ENCODE measurements around the gene TXLNB.

DNA sequence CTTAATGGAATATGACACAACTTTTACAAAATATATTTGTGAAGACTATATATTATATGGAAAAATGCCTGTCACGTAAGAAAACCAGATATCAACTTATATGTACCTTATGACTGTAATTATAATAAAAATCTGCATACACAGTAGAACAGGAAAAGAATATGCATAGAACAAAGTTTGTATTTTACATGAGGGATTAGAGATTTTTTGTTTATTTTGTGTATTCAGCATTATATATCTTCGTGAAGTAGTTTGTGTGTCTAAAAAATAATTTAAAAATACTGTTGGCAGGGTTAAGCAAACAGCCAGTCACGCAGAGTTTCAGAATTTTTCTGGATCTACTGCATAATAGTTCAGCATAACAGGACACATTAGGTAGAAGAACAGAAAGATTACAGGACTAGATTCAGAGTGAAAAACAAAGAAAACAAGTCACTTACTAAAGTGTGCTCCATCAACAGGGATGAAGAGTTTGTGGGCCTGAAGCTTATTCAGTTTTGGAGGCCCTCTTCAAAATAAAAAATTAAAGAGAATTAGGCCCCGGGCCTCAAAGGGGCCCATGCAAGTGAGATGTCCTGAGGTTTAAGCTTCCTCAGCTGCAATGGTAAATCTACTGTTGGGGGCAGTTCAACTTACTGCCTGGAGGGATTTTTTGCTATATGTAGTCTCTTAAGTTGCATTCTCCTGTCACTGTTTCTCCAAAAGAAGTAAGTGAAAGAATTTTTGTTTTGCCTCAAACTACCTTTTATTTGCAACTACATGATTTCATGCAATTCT is 16.3 kb downstream of the TXLNB start:
- TF ChIP-seq POLR2A (IDR thresholded peaks at IDR 0.05) = no peak
- TF ChIP-seq, protein P1, sequence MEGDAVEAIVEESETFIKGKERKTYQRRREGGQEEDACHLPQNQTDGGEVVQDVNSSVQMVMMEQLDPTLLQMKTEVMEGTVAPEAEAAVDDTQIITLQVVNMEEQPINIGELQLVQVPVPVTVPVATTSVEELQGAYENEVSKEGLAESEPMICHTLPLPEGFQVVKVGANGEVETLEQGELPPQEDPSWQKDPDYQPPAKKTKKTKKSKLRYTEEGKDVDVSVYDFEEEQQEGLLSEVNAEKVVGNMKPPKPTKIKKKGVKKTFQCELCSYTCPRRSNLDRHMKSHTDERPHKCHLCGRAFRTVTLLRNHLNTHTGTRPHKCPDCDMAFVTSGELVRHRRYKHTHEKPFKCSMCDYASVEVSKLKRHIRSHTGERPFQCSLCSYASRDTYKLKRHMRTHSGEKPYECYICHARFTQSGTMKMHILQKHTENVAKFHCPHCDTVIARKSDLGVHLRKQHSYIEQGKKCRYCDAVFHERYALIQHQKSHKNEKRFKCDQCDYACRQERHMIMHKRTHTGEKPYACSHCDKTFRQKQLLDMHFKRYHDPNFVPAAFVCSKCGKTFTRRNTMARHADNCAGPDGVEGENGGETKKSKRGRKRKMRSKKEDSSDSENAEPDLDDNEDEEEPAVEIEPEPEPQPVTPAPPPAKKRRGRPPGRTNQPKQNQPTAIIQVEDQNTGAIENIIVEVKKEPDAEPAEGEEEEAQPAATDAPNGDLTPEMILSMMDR (IDR thresholded peaks at IDR 0.05) = no peak
